Measurements from ENCODE around the gene NSFL1C.

The NSFL1C gene

DNA sequence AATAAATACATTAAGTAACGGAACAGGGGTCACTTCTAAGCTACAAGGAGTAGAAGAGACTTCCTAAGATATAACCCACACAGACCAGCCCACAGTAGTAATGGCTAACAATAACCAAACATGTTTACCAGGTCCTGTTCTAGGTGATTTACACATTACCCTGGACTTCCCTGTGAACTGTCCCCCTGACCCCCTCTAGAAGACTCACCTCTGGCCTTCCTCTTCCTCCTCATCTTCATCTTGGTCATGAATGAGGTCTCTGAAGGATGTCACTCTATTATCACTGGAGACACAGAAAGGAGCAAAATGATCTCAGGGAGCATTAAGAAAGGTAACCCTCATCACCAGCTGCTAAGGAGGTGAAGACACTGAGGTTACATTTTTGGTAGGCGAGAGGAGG is 8.7 kb downstream of the NSFL1C start:
- DNase-seq = no peak

DNA sequence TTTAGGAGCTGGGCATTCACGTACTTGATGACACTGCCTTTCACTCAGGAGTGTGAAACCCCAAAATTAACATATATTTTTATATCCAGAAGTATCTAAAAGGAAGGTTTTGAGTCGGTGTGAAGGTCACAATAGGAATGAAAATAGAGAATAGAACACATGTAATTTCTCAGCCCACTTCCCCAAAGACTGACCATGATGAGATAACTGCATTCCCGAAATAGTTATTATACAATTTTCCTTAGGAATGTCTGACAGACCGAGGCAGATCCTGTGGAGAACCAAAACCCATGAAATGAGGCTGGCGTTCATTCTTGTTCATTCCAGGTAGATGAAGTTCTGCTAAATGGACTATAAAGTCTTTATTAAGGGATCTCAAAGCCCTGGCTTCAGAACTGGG is 10.3 kb downstream of the NSFL1C start:
- DNase-seq = no peak

DNA sequence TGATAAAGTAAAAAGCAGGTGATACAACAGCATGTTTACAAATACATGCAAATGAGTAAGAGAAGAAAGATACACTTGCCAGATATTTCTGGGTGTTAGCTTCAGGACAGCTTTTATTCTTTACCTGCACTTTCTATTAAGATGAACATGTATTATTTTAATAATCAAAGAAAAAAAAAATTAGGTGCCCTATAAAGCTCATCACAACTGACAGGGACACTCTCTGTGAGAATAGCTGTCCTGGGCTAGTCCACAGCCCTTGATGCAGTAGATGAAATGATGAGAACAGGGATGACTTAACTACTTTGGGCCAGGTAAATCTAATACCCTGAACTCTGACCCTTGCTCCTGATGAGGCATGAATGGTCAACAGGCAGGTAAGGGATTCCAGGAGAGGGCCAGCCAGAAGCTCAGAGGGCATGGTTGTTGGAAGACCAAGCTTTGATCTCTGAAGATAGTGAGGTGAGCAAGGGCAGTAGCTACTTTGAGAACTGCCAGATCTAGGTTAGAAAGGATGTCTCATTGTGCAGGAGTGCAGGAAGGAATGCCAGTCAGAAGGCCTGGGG is 15.6 kb downstream of the NSFL1C start:
- DNase-seq = no peak

DNA sequence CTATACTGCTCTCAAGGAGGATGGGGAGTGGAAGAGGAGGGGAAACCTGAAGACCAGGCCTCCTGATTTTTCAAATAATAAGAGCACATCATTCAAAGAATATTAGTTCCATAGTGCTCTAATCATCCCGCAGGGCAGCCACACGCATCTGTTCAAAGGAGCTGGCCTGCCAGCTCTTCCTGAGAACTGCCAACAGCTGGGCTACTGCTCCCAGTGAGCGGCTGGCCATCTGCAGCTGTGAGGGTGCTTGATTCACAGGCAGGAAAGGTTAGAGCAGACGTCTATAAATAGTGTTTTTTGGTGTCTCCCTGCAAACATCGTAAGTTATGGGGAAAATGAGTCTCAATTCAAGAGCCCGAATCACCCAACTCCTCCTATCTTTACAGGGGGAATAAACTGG is 17.3 kb downstream of the NSFL1C start:
- DNase-seq = no peak

GRCh38 chr20:1448081-1448620 is 18.5 kb downstream of the NSFL1C start:
- no peak for DNase-seq

DNA sequence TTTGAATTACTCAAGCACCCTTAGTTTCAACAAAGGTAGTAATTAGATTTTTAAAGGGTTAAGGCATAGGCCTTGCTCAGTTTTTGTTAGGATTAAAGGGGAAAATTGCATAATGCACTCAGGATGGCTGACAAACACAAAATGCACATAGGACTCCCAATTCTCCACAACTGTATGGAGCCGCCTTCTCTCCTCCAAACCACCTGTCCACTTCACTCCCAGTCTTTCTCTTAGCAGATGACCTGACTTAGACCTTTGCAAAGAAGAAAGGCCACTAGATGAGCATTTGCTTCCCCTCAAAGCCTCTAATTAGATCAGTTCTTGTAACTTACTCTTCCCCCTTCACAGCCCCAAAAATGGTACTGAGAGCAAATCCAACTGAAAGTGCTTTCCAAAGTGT is 20.1 kb downstream of the NSFL1C start:
- DNase-seq = no peak

- DNase-seq = no peak
These were observed 23.6 kb downstream of the NSFL1C start for GRCh38 chr20:1443085-1443484.

DNA sequence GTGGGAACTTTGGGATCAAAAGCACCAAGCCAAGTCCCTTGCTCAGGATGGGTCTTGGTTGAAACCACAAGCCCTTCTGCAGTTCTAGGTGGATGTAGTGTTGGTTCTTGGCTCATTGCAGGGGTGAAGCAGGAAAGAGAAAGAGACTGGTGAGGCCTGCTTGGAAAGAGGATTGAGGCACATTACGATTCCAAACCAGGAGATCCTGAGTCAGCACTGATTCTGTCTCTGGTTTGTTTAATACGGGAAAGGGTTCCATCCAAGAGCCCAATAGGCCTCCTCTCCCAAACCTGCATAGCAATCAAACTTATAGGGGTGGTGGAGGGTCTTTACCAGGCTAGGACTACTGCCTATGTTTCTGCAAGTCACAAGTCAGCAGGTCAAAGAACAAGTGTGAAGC is 24.3 kb downstream of the NSFL1C start:
- no peak for DNase-seq

- DNase-seq = no peak
These were observed 25.5 kb downstream of the NSFL1C start for GRCh38 chr20:1441133-1441532.

- DNase-seq = no peak
These were observed 26.6 kb downstream of the NSFL1C start for GRCh38 chr20:1440024-1440423.

- no peak for DNase-seq
These were observed 28.3 kb downstream of the NSFL1C start for GRCh38 chr20:1438361-1438760.

DNA sequence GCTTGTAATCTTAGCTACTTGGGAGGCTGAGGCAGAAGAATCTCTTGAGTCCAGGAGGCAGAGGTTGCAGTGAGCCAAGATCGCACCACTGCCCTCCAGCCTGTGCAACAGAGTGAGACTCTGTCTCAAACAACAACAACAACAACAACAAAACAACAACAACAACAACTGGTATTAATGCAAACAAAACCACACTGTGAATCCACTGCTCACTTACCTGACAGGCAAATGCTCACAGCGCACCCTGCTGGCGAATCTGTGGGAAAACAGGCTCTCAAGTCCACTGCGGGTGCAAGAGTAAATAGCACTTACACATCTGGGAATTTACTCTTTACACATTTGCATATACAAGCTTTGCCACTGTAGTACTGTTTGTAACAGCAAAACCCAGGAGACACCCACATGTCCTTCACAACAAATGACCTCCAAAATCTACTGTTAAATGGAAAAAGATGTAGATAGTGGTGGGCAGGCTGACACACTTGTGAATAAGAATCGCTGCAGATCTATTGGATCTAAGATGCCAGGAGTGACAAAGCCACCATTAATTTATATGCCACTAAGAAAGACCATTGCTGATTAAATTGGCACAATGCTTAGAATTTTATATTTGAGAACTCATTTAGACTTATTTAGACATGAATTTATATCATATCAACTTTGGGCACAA is 29.3 kb downstream of the NSFL1C start:
- peak; percentile 51 to 67 (median 56) for DNase-seq

- no peak for DNase-seq
These were observed 30.4 kb downstream of the NSFL1C start for GRCh38 chr20:1436263-1436662.

- no peak for DNase-seq
These were observed 31.3 kb downstream of the NSFL1C start for GRCh38 chr20:1435337-1435699.

GRCh38 chr20:1434571-1435336 is 31.9 kb downstream of the NSFL1C start:
- DNase-seq = peak in 2 of 4 experiments; percentile 21 to 28

DNA sequence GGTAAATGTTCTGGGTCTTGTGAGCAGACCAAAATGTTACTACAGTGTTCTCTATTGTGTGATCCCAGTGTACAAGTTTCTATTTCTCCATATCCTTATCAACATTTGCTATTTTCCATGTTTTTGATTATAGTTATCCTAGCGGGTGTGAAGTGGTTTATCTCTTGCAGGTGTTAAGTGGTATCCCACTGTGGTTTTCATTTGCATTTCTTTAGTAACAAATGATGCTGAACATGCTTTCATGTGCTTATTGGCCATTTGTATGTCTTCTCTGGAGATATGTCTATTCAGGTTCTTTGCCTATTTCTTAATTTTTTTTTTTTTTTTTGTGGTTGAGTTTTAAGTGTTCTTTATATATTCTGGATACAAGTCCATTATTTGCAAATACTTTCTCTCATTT is 35.5 kb downstream of the NSFL1C start:
- no peak for DNase-seq

DNA sequence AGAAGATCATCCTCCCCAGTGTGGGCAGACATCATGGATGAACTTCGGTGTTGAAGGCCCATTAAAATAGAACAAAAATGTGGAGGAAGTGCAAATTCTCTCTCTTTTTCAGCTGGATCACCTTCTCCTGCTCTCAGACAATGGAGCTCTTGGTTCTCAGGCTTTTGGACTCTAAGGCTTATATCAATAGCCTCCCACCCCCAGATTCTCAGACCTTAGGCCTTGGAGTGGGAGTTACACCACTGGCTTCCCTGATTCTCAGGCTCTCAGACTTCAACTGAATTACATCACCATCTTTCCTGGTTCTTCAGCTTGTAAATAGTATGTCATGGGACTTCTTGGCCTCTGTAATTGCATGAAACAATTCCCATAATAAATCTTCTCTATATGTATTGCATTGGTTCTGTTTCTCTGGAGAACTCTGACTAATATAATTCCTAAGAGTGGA is 36.6 kb downstream of the NSFL1C start:
- DNase-seq = no peak

- no peak for DNase-seq
These were observed 37.4 kb downstream of the NSFL1C start for GRCh38 chr20:1429143-1429728.

GRCh38 chr20:1427457-1428054 is 39.1 kb downstream of the NSFL1C start:
- no peak for DNase-seq

DNA sequence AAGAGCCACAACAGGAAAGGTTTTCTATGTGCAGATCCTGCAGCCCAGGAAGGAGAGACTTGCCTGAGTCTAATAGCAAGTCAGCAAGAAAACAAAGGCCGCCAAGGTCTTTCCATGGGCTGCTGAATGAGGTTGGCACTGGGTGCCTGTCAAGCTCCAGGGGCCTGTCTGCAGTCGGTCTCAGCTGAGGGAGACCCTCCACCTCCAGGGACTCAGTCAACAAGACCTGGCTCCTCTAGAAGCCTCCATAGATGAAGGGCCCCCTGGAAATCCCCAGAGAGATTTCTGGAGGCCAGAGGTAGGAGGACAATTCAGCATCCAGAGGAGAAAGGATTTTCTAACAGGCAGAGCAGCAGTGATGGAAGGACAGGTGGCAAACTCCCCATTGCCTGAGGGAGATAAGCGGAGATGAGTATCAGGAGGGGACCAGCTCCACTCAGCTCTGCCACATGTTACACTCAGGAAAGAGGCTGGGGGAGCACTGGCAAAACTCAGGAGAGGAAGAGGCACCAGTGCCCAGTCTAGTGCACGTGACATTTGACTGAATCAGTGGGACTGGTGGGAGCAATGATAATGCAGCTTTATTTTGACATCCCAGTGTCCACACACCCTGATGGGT is 40.3 kb downstream of the NSFL1C start:
- no peak for DNase-seq

GRCh38 chr20:1424336-1424735 is 42.3 kb downstream of the NSFL1C start:
- no peak for DNase-seq

- DNase-seq = no peak
These were observed 43.0 kb downstream of the NSFL1C start for GRCh38 chr20:1423625-1424106.

DNA sequence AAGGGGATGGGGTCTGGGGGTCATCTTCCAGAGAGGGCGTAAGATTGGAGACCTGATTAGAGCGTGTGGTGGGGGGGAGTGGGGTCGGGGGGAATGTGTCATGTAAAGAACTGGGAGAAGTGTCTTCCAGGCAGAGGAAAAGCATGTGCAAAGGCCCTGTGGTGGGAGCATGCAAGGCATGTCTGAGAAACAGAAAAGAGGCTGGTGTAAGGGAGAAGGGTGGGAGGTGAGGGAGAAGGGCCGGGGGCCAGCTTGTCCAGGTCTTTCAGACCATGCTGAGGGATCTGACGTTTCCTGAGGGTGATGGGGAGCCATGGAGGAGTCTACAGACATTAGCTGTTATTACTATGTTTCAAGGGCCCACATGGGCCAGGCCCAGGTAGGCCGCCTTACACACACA is 43.4 kb downstream of the NSFL1C start:
- no peak for DNase-seq

Measured in activated CD4-positive, CD25-positive, alpha-beta regulatory T cell (primary cell).